ENCODE results near the gene SLC19A1.
A peak's percentile ranks its signal among the peaks of the same experiment; 100 is the strongest.

The SLC19A1 gene

GRCh38 chr21:45542242-45542666 is at the start of gene SLC19A1:
TSS of gene SLC19A1 (minus strand) at chr21:45542440. CDS start at chr21:45537959, 4,481 bp downstream.
- peak; percentile 67 to 75 for DNase-seq

- DNase-seq = no peak
These were observed 49.5 kb upstream of the SLC19A1 start for GRCh38 chr21:45591619-45592207.

- peak; percentile 32 to 57 for DNase-seq
These were observed 48.7 kb upstream of the SLC19A1 start for GRCh38 chr21:45590726-45591618.

- DNase-seq = peak; percentile 67 to 77
These were observed 48.0 kb upstream of the SLC19A1 start for GRCh38 chr21:45590246-45590725.

GRCh38 chr21:45589686-45590245 is 47.5 kb upstream of the SLC19A1 start:
- DNase-seq = no peak

- no peak for DNase-seq
These were observed 46.7 kb upstream of the SLC19A1 start for GRCh38 chr21:45588871-45589491.

- DNase-seq = no peak
These were observed 46.0 kb upstream of the SLC19A1 start for GRCh38 chr21:45588086-45588825.

- no peak for DNase-seq
These were observed 44.1 kb upstream of the SLC19A1 start for GRCh38 chr21:45586289-45586858.

GRCh38 chr21:45584786-45585185 is 42.5 kb upstream of the SLC19A1 start:
- DNase-seq = no peak

GRCh38 chr21:45583831-45584509 is 41.7 kb upstream of the SLC19A1 start:
- no peak for DNase-seq

GRCh38 chr21:45582128-45582527 is 39.9 kb upstream of the SLC19A1 start:
- DNase-seq = no peak

GRCh38 chr21:45581322-45581712 is 39.1 kb upstream of the SLC19A1 start:
- no peak for DNase-seq

- DNase-seq = no peak
These were observed 38.5 kb upstream of the SLC19A1 start for GRCh38 chr21:45580576-45581321.

- no peak for DNase-seq
These were observed 37.9 kb upstream of the SLC19A1 start for GRCh38 chr21:45580181-45580575.

- DNase-seq = no peak
These were observed 37.3 kb upstream of the SLC19A1 start for GRCh38 chr21:45579383-45580180.

GRCh38 chr21:45578811-45579381 is 36.7 kb upstream of the SLC19A1 start:
- DNase-seq = no peak

GRCh38 chr21:45578176-45578801 is 36.0 kb upstream of the SLC19A1 start:
- DNase-seq = no peak

- no peak for DNase-seq
These were observed 35.5 kb upstream of the SLC19A1 start for GRCh38 chr21:45577801-45578175.

All from stimulated activated CD4-positive, alpha-beta T cell treated with anti-CD3 and anti-CD28 coated beads, Interleukin-2, amount 100 ng/mL, for 48 hours (primary cell).